Muscle layer of duodenum (tissue), 2 donors: ENCODE results near the gene TMC2.

Source experiments
- H3K27ac ChIP-seq: one replicate; pipeline ENCODE4 v1.7.0; 2013; ENCODE audit warnings: mild to moderate bottlenecking, low read length
- H3K27me3 ChIP-seq: one replicate; pipeline ENCODE4 v1.7.0; 2013; ENCODE audit warnings: low read depth, mild to moderate bottlenecking, control low read depth, low read length
- H3K36me3 ChIP-seq, 2 donors: one replicate each; pipeline ENCODE4 v1.7.0; 2013; ENCODE audit warnings: low read length in 2 of 2, control low read depth in 1 of 2, mild to moderate bottlenecking in 1 of 2; ENCODE audit not compliant: insufficient read depth in 2 of 2, control insufficient read depth in 1 of 2
- H3K4me1 ChIP-seq, 2 donors: one replicate each; pipeline ENCODE4 v1.7.0; 2013; ENCODE audit warnings: low read length in 2 of 2, mild to moderate bottlenecking in 2 of 2, control low read depth in 1 of 2, moderate library complexity in 1 of 2; ENCODE audit not compliant: insufficient read depth in 2 of 2, control insufficient read depth in 1 of 2
- H3K4me3 ChIP-seq, 2 donors: one replicate each; pipeline ENCODE4 v1.7.0; 2013; ENCODE audit warnings: low read length in 2 of 2, low read depth in 1 of 2, mild to moderate bottlenecking in 1 of 2
- H3K9me3 ChIP-seq, 2 donors: one replicate each; pipeline ENCODE4 v1.7.0; 2013; ENCODE audit warnings: low read length in 2 of 2, control low read depth in 1 of 2, mild to moderate bottlenecking in 1 of 2; ENCODE audit not compliant: control insufficient read depth in 1 of 2
- donor health status: healthy.

TMC2 gene

DNA sequence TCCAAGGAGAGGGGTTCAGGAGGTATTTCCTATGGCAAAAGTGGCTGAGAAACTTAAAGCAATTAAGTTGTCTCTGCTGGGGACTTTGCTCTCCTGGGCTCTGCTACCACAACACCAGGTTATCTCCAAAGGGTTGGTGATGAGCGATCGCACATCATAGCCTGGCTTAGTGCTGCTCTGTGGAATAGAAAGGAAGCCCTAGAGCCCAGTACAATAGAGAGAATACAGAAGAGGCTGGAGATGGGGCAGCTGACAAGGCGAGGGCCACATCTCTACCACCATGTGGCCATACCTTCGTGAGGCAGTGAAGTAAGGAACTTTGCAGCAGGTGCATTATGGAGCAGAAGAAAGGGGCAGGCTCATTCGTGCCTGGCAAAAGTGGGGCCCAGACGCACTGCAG is 8.6 kb upstream of the TMC2 start:
- Histone ChIP-seq H3K9me3 (no peaks in the 10 kb centered on the region), H3K27me3 (no peaks in the 10 kb centered on the region), H3K4me1 (peaks cover 0 to 6% of the 10 kb centered on the region in 2 donors), H3K36me3 (no peaks in the 10 kb centered on the region), H3K27ac (no peak overlapping the region), H3K4me3 (no peak overlapping the region)

DNA sequence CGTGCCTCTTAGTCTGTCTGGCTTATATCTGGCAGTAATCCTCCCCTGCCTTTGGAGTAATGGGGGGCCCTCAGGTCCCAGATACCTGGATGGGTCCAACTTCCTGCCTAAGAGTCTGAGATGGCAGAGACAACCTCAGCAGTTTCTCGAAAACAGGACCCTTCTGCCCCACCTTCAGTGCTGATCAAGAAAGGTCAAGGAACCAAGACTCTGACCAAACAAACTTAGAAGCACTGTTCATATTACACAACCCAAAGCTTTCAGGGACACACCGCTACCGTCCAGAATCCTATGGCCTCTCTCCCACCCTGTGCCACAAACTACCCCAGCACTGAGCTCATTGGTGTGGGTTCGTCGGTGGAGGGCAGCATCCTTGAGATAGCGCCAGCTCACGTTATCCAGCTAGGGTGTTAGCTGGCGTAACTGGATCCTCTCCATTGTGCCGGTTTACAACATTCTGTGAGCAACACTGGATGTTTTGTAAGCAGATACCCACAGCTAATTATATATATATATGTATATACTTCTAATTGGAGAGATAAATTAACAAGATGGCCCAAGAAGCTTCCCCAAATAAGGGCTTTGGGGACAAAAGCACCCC is 7.6 kb upstream of the TMC2 start:
- Histone ChIP-seq H3K4me1 (peaks cover 0 to 6% of the 10 kb centered on the region in 2 donors), H3K4me3 (no peak overlapping the region), H3K9me3 (no peaks in the 10 kb centered on the region), H3K36me3 (no peaks in the 10 kb centered on the region), H3K27ac (no peak overlapping the region), H3K27me3 (no peaks in the 10 kb centered on the region)

DNA sequence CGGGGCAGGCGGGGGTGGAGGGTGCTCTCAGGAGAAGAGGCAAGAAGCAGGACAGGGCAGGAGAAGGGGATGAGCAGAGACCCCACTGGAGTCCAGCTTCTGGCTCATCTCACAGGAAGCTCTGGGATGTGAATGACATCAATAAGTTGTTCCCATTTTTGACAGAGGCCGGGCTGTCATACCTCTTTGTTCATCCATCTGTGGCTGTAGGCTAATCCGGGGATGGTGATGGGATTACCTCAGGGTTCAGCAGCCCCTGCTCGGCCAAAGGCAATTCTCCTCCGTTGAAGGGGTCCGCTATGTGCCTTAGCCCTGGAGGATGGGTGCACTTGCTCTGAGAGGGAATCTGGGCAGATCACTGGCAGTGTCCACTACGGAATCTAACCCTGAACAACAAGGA is 3.3 kb upstream of the TMC2 start:
- peaks cover 7% of the 10 kb centered on the region for H3K27me3 ChIP-seq
- no peak overlapping the region for H3K27ac ChIP-seq
- no peaks in the 10 kb centered on the region for H3K9me3 ChIP-seq
- no peaks in the 10 kb centered on the region for H3K36me3 ChIP-seq
- no peak overlapping the region for H3K4me3 ChIP-seq
- no peaks in the 10 kb centered on the region for H3K4me1 ChIP-seq

DNA sequence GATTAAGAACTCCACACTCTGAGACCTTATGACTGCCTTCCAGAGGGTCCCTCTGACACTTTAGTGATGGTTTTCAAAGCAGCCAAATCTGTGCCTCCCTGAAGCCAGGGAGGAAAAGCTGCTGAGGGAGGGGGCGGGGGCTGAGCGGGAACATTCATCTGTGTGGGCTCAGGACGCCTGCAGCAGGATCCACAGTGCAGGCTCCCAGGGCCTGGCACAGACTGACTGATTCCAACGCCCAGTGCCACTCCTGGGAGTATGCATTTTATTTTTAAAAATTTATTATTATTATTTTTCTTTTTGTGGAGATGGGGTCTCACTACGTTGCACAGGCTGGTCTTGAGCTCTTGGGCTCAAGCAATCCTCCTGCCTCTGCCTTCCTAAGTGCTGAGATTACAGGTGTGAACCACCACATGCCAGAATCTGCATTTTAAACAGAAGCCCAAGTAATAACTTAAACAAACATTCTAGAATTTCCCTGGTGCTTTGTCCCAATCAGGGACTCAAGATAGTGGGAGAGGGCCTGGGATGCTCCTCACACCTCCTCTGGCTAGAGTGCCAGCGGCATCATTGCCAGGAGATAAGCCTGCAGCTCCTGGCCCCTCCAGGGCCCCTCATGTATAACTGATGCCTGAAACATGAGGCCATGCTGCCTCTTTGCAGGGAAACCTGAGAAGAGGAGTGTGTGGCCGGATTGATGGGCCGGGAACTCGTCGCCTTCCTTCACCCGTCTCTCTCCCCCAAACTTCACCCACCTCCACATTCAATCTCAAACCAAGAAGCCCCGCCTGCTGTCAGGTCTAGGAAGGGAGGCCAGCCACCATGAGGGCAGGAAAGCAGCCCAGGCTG is 438 bp upstream of the TMC2 start:
- Histone ChIP-seq H3K27me3 (peaks cover 7% of the 10 kb centered on the region), H3K4me1 (no peaks in the 10 kb centered on the region), H3K9me3 (no peaks in the 10 kb centered on the region), H3K36me3 (no peaks in the 10 kb centered on the region), H3K27ac (no peak overlapping the region), H3K4me3 (no peak overlapping the region)

DNA sequence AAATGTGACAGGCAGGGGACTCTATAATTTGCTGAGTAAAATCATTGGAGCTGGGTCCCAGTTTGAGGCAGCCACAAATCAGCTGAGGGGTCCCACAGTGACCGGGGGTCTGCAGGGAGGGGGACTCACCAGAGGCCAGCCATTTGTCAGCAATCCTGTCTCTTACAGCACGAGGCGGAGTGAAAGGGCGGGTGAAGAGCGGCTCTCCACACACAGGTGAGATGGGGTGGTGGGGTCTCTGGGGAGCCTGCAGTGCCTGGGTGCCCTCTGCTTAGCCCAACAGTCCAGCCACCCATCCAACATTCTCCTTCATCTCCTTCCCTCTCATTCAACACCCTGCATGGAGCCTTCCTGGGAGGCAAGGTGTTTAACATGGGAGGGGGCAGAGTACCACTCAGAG is 728 bp downstream of the TMC2 start:
- Histone ChIP-seq H3K27ac (no peak overlapping the region), H3K27me3 (peaks cover 7% of the 10 kb centered on the region)

DNA sequence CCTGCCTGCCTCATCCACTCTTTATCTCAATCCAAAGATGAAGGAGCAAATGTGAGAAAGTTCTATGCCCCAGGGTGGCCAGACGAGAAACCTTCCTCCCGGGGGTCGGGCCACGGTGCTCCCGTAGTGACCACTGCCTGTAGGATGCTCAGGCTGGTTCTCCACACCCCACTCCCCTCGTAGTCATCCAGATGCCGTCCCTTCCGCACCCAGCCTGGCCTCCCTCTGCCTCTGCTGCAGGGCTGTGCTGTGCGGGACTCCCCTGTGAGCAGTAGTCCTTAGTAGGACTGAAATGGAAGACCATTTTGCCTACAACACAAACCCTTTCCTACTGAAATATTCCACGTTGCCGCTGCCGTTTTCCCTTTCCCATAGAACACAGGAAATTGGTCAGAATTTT is 2.0 kb downstream of the TMC2 start:
- H3K36me3 ChIP-seq = no peaks in the 10 kb centered on the region
- H3K4me3 ChIP-seq = no peak overlapping the region
- H3K27ac ChIP-seq = no peak overlapping the region
- H3K27me3 ChIP-seq = peaks cover 7% of the 10 kb centered on the region
- no peaks in the 10 kb centered on the region for H3K9me3 ChIP-seq
- H3K4me1 ChIP-seq = no peaks in the 10 kb centered on the region

More for the DNA sequence above, 728 bp downstream of the TMC2 start:
- H3K4me3 ChIP-seq = no peak overlapping the region
- no peaks in the 10 kb centered on the region for H3K9me3 ChIP-seq
- no peaks in the 10 kb centered on the region for H3K36me3 ChIP-seq
- no peaks in the 10 kb centered on the region for H3K4me1 ChIP-seq

DNA sequence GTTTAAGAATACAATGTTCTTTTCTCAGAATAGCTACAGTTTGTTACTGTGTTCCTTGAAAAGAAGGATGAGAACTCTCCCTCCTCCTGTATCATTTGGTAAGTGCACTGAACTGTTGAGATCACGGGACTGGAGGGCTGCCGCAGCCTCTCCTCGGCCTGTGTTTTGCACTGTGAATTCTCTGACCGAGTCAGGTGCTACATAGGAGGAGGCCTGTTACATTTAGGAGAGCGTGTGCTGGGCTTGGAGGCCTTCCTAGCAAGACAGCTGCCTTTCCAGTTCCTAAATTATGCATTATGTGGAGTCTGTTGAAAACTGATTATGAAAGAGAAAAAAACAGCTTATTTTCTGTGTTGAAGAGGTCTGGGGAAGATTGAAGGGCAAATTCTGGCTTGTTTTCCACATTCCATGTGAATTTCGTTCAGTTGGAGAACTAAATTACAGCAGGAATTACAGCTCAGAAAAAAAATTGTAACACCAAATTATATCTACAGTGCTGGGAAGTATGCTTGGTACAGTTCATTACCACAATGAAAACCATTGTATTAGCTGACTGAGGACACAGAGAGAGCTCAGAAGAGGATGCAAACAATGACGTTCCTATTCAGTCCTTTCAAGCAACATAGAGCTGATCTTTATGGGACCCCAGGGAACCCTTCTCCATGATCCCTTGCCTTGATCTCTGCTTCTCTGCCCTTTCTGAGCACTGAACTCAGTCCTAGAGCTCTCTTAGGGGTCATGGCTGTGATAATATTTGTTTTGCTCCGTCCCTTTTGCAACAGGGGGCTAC is 2.8 kb downstream of the TMC2 start:
- no peak overlapping the region for H3K27ac ChIP-seq
- no peaks in the 10 kb centered on the region for H3K9me3 ChIP-seq
- no peak overlapping the region for H3K4me3 ChIP-seq
- no peaks in the 10 kb centered on the region for H3K36me3 ChIP-seq
- no peaks in the 10 kb centered on the region for H3K4me1 ChIP-seq
- peaks cover 7% of the 10 kb centered on the region for H3K27me3 ChIP-seq

DNA sequence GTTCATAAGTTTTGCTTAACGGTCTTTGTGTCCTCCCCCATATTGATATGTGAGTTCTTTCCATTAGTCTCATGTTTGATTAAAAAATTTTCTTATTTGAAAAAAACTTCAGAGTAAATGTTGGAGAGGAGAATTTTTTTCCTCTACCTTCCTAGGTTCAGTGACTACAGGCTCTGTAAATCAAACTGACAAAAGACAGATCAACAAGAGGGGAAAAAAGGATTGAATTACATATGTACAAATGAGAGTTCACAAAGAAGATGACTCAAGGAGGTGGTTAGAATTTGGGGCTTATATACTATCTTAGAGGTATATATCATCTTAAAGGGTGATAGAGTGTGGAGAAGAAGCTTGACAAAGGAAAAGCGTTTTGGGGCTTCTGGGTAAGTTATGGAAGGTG is 5.6 kb downstream of the TMC2 start:
- H3K27me3 ChIP-seq = peaks cover 5% of the 10 kb centered on the region
- no peak overlapping the region for H3K27ac ChIP-seq

DNA sequence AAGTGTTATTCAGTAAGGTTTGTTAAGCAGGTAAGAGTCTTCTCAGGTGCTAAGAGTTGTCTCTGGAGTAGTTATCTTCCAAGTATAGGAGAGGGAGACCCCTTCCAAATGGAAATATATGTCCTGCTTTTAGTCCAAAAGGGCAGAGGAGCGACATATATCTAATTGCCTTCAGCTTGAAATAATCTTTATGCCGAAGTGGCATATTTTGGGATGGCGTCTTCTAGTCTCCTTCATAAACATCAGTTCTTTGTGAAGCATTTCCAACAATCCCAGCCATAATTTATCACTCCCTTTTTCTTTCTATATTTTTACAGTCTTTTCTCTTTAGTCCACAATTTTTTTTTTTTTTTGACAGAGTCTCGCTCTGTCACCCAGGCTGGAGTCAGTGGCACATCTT is 6.0 kb downstream of the TMC2 start:
- no peaks in the 10 kb centered on the region for H3K4me1 ChIP-seq
- H3K27ac ChIP-seq = no peak overlapping the region
- H3K9me3 ChIP-seq = no peaks in the 10 kb centered on the region
- no peaks in the 10 kb centered on the region for H3K36me3 ChIP-seq
- no peak overlapping the region for H3K4me3 ChIP-seq
- H3K27me3 ChIP-seq = peaks cover 5% of the 10 kb centered on the region

More for the DNA sequence above, 5.6 kb downstream of the TMC2 start:
- no peaks in the 10 kb centered on the region for H3K36me3 ChIP-seq
- H3K9me3 ChIP-seq = no peaks in the 10 kb centered on the region
- H3K4me1 ChIP-seq = no peaks in the 10 kb centered on the region
- H3K4me3 ChIP-seq = no peak overlapping the region

DNA sequence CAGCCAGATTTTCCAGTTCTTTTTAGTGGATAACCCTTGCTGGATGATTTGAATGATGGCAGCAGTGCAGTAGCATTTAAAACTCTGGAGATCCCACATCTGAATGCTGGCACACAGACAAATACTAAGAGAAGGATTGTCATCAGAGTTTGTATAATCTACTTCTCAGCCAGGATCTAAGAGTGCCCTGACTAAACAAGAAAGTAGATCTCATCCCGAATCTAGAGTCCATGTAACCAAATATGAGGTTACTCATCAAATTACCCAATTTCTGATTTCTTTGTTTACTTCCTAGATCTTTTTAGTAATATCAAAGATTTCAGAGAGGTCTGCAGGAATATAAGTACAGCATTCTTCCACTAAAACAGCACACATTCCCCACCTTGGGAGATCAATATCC is 7.8 kb downstream of the TMC2 start:
- no peak overlapping the region for H3K4me3 ChIP-seq
- H3K4me1 ChIP-seq = no peaks in the 10 kb centered on the region
- H3K27me3 ChIP-seq = no peaks in the 10 kb centered on the region
- no peaks in the 10 kb centered on the region for H3K9me3 ChIP-seq
- H3K36me3 ChIP-seq = no peaks in the 10 kb centered on the region
- H3K27ac ChIP-seq = no peak overlapping the region

DNA sequence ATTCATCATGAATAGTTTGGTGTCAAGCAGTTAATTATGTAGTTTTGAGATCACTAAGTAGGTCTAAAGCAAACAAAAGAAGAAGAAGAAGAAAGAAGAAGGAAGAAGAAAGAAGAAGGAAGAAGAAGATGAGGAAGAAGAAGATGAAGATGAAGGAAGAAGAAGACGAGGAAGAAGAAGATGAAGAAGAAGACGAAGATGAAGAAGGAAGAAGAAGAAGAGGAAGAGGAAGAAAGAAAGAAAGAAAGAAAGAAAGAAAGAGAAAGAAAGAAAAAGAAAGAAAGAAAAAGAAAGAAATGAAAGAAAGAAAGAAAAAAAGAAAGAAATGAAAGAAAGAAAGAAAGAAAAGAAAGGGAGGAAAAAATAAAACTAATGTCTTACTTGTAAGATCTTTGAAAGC is 9.2 kb downstream of the TMC2 start:
- Histone ChIP-seq H3K27me3 (no peaks in the 10 kb centered on the region), H3K4me3 (no peak overlapping the region), H3K27ac (no peak overlapping the region), H3K4me1 (no peaks in the 10 kb centered on the region), H3K9me3 (no peaks in the 10 kb centered on the region), H3K36me3 (no peaks in the 10 kb centered on the region)
